Measurements from ENCODE around the gene OGFOD1. TPM values are rescaled to one million over a fixed set of nuclear protein-coding genes. Genes with fewer than 3 reads are reported as not detected.

Gene OGFOD1
- total and polyA plus RNA-seq, 2 donors (not counting 3 experiments of a cell fraction or from before 2014, with no cell fraction given), result 26.6 to 54.8 TPM

GRCh38 chr16:56515665-56516064 is 64.3 kb downstream of the OGFOD1 start:
- dilution Hi-C loops (cut with MboI; ENCODE audit: extremely low pct_ligation_motif_present, low sequenced_read_pairs), result no loop called here
- no peaks in the 10 kb centered on the region for H3K27me3 ChIP-seq (ENCODE audit: control insufficient read depth in 2 of 2, insufficient read depth in 2 of 2, low read length in 2 of 2)
- intact Hi-C loops (cut with micrococcal nuclease), result loop anchor here (2.0 kb wide), 1 partner anchor 61 kb away; no protein-coding TSS in a partner anchor
- H4K20me1 ChIP-seq (replicated peaks; ENCODE audit: control insufficient read depth, extremely low read depth, insufficient read depth, low read length), result no peaks in the 10 kb centered on the region
- H2AFZ ChIP-seq (ENCODE audit: low read depth, low read length), result no peak overlapping the region
- peaks cover 3% of the 10 kb centered on the region for H3K79me2 ChIP-seq (ENCODE audit: control insufficient read depth, insufficient read depth, low read length)
- H3K9ac ChIP-seq (replicated peaks; ENCODE audit: extremely low read depth, insufficient read depth, low read length), result no peak overlapping the region
- ChIA-PET POLR2A (no interaction called here), CTCF (interaction anchor here (3.0 to 4.1 kb wide), 2 partner anchors 85 to 186 kb away, joined by 12 to 35 read pairs; no protein-coding TSS in a partner anchor)
- H3K9me1 ChIP-seq (replicated peaks; ENCODE audit: control insufficient read depth, extremely low read depth, insufficient read depth, low read length), result no peaks in the 10 kb centered on the region
- TF ChIP-seq JUN (IDR thresholded peaks at IDR 0.05; ENCODE audit: borderline replicate concordance, insufficient read depth, insufficient read length, low read depth), result no peak
- TF ChIP-seq POLR2AphosphoS5 (IDR thresholded peaks at IDR 0.05; ENCODE audit: insufficient read depth, low read depth, low read length), result no peak
- no peak for TF ChIP-seq POLR2A (IDR thresholded peaks at IDR 0.05; ENCODE audit: low read depth, low read length)
- DNase-seq (ENCODE audit: low read depth, low spot score) (no peak), FAIRE-seq (no peak)
- no TSS peak for BruUV-seq (replicated peaks)
- no peak overlapping the region for H3K4me3 ChIP-seq (replicated peaks in 1 of 3; ENCODE audit: insufficient read depth in 1 of 3, low read depth in 1 of 3, low read length in 3 of 3)
- H3K4me1 ChIP-seq (ENCODE audit: control insufficient read depth, extremely low read depth, insufficient read depth, low read length), result peaks cover 15% of the 10 kb centered on the region
- H3K27ac ChIP-seq (ENCODE audit: insufficient read depth, low read depth, low read length), result no peak overlapping the region
- H3K9me3 ChIP-seq (replicated peaks; ENCODE audit: control insufficient read depth, insufficient read depth, low read length), result no peaks in the 10 kb centered on the region
- H3K4me2 ChIP-seq (ENCODE audit: insufficient read depth, low read length), result no peak overlapping the region
- no peaks in the 10 kb centered on the region for H3K36me3 ChIP-seq (ENCODE audit: control insufficient read depth in 2 of 2, extremely low read depth in 1 of 2, insufficient read depth in 2 of 2, low read length in 2 of 2)

- FAIRE-seq, result no peak
- H3K4me3 ChIP-seq (replicated peaks in 1 of 3; ENCODE audit: insufficient read depth in 1 of 3, low read depth in 1 of 3, low read length in 3 of 3), result no peak overlapping the region
- no peak overlapping the region for H3K9ac ChIP-seq (replicated peaks; ENCODE audit: extremely low read depth, insufficient read depth, low read length)
- TF ChIP-seq POLR2AphosphoS5 (IDR thresholded peaks at IDR 0.05; ENCODE audit: insufficient read depth, low read depth, low read length), result no peak
- no peak for TF ChIP-seq EZH2 (IDR thresholded peaks at IDR 0.05; ENCODE audit: borderline replicate concordance, low read depth, low read length, severe bottlenecking)
- no peak for TF ChIP-seq POLR2A (IDR thresholded peaks at IDR 0.05; ENCODE audit: low read depth, low read length)
- no peak for TF ChIP-seq MAX (IDR thresholded peaks at IDR 0.05; ENCODE audit: insufficient read depth, insufficient read length)
- no peak for TF ChIP-seq JUN (IDR thresholded peaks at IDR 0.05; ENCODE audit: borderline replicate concordance, insufficient read depth, insufficient read length, low read depth)
- TF ChIP-seq CTCF (IDR thresholded peaks at IDR 0.05; ENCODE audit: extremely low read depth in 1 of 2, insufficient read depth in 1 of 2, low read depth in 1 of 2, low read length in 2 of 2), result no peak
- TF ChIP-seq FOS (IDR thresholded peaks at IDR 0.05; ENCODE audit: borderline replicate concordance, insufficient read depth, low read length), result no peak
- TF ChIP-seq GATA2 (IDR thresholded peaks at IDR 0.05; ENCODE audit: insufficient read depth, insufficient read length, low read depth, low read length), result no peak
- no peak for TF ChIP-seq MYC (IDR thresholded peaks at IDR 0.05; ENCODE audit: low read depth, low read length)
- dilution Hi-C loops (cut with MboI; ENCODE audit: extremely low pct_ligation_motif_present, low sequenced_read_pairs) (no loop called here), intact Hi-C loops (cut with micrococcal nuclease) (no loop called here)
- ChIA-PET POLR2A (interaction anchor here (1.2 kb wide), 1 partner anchor 10 kb away, joined by 3 read pairs; no protein-coding TSS in a partner anchor), CTCF (interaction anchor here (1.2 to 4.1 kb wide), 4 partner anchors 10 to 185 kb away, joined by 3 to 35 read pairs (median 8); no protein-coding TSS in a partner anchor)
- H3K36me3 ChIP-seq (ENCODE audit: control insufficient read depth in 2 of 2, extremely low read depth in 1 of 2, insufficient read depth in 2 of 2, low read length in 2 of 2), result no peaks in the 10 kb centered on the region
- H3K79me2 ChIP-seq (ENCODE audit: control insufficient read depth, insufficient read depth, low read length), result peaks cover 3% of the 10 kb centered on the region
- no peaks in the 10 kb centered on the region for H3K9me3 ChIP-seq (replicated peaks; ENCODE audit: control insufficient read depth, insufficient read depth, low read length)
- no peak for DNase-seq (ENCODE audit: low read depth, low spot score)
- no peak overlapping the region for H2AFZ ChIP-seq (ENCODE audit: low read depth, low read length)
- no TSS peak for BruUV-seq (replicated peaks)
- H3K9me1 ChIP-seq (replicated peaks; ENCODE audit: control insufficient read depth, extremely low read depth, insufficient read depth, low read length), result no peaks in the 10 kb centered on the region
- no peak overlapping the region for H3K27ac ChIP-seq (ENCODE audit: insufficient read depth, low read depth, low read length)
- no peak overlapping the region for H3K4me2 ChIP-seq (ENCODE audit: insufficient read depth, low read length)
- H3K27me3 ChIP-seq (ENCODE audit: control insufficient read depth in 2 of 2, insufficient read depth in 2 of 2, low read length in 2 of 2), result no peaks in the 10 kb centered on the region
- H4K20me1 ChIP-seq (replicated peaks; ENCODE audit: control insufficient read depth, extremely low read depth, insufficient read depth, low read length), result no peaks in the 10 kb centered on the region
- peaks cover 15% of the 10 kb centered on the region for H3K4me1 ChIP-seq (ENCODE audit: control insufficient read depth, extremely low read depth, insufficient read depth, low read length)
Measured at GRCh38 chr16:56517206-56517605, 65.9 kb downstream of the OGFOD1 start.

Data from endothelial cell of umbilical vein (primary cell).